GM20431 (cell line): ENCODE results near the gene LEP.
"Not testable (repeated sequence)": the region's sequence is repeated elsewhere in the genome, so short reads cannot be mapped to it uniquely, and the experiment has no call there.

Experiments
- in situ Hi-C: fragments of 300-500 bp; cut with MseI, MboI; formaldehyde crosslinking; loops from one replicate; pipeline ENCODE4 v1.15.0; 2020; ENCODE audit warnings: low sequenced_read_pairs; ENCODE audit not compliant: unreplicated experiment

The LEP gene

DNA sequence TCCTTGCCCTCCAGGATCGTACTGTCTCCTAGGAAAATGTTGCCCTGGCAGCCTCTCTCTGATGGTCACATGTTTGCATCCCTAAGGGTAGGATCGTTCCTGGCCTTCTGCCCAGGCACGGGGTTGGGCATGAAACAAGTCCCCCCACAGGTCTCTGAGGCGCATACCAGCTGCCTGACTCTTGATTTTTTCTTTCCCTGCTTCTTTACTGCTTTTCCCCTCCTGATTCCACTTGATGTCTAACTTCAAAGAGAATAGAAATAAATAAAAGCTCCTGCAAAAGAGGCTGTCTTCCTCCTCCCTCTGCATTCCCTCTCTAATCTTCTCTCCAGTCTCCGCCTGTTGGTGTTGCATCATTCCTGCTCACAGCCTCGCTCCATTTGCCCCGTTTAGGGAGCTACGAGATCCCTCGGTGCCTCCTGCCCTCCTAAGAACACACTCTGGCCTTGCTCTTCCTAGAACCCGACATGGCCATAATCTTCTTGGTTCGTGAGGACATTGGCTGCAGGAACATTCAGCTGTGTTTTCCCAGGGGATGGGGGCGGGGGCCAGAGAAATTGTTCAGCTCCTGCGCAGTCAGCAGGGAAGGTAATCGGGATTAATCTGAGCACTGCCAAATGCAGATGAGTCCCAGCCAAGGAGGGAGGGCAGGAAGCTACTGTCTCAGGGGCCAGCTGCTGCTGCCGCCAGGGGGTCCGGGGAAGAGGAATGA, 26.0 kb downstream of the LEP start:
- in situ Hi-C loops, result no loop called here

DNA sequence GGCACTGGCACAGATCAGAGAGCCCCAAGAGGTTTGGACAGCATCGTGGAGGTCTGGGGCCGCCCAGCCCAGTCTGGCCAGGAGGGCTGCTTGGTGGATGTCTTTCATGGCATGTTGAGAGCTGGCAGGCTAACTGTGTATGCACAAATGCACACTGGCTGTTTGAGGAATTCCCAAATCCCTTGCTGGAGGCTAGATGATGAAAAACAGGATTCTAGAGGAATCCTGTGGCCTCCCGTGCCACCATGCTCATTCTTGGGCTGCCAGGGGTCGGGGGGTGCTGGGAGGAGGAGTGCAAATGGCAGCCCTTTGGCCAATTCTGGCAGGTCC, 26.5 kb downstream of the LEP start:
- in situ Hi-C loops, result no loop called here

DNA sequence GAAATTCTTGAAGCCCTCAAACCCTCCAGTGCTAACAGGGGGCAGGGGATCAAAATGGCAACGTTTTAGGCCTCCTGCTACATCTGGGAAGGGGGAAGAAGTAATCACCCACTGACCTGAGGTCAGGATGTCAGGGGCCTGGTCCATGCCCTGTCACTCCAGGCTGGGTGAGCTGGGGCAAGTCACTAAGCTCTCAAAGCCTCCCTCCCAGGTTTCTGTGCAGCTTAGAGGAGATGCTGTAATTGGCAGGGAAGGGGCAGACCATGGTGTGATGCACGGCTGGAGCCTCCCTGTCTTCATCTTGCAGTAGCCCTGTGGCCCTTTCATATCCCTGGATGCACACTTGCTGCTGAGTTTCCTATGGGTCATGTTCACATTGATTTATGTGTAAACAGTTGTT, 27.2 kb downstream of the LEP start:
- in situ Hi-C loops, result no loop called here

DNA sequence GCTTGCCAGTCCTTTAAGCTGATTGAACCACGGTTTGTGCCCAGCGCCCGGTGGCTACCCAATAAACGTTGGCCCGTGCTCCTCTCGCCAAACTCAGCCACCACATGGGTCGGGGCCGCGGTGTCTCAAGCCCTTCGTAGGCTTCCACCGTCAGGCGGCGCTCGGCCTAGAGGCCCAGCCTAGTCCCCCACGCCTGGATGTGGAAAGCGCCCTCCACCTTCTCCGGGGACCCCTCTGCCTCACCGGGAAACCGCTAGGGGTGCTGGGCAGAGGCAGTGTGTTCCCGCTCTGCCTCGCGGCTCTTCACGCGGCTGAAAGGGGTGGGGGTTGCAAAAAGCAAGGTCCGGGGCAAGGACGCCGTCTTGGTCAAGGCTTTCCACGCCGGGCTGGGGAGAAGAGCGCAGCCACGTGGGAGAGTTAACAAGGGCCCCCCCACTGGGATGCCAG, 29.8 kb downstream of the LEP start:
- in situ Hi-C loops, result no loop called here

DNA sequence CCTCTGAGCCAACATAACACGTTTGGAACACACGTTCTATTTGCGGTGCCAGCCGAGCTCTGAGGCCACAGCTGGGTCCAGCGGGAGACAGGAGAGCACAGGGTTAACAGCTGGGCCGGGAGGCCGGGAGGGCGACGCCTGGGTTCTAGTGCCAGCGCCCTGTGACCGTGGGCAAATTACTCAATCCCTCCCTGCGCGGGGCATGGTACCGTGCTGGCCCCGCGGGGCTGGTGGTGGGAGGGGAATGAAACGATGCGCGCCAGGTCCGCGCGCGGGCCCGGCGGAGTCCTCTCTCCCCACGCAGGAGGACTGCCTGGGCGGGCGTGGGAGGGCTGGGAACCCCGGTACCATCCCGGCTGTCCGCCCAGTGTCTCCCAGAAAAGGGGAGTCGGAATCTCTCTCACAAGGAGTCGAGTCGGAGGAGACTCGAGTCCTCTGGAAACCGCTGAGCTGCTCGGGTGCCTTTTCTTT, 30.4 kb downstream of the LEP start:
- in situ Hi-C loops, result no loop called here

DNA sequence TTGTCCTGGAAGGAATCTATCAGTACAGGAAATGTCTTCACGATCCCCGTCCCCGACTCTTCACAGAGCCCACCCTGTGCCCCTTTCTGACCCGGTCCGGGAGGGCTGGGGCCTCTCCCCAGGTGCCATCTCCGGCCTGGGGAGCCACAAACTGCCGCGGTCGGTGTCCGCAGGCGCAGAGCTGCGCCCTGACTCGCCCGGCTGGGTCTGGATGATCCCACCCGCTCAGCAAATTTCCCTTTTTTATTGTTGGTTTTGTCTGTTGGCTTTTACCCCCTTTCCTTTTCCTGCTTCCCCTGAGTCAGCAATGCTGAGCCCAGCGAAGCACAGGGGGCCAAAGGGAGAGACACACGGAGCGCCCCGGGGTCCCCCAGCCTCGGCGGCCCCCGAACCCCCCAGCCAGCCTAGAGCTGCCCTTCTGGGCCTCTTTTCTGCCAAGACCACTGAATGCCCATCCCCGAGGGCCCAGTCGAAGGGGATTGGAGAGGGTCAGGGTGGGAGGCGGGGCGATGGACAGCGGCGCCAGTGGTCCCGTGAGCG, 30.9 kb downstream of the LEP start:
- in situ Hi-C loops, result no loop called here

DNA sequence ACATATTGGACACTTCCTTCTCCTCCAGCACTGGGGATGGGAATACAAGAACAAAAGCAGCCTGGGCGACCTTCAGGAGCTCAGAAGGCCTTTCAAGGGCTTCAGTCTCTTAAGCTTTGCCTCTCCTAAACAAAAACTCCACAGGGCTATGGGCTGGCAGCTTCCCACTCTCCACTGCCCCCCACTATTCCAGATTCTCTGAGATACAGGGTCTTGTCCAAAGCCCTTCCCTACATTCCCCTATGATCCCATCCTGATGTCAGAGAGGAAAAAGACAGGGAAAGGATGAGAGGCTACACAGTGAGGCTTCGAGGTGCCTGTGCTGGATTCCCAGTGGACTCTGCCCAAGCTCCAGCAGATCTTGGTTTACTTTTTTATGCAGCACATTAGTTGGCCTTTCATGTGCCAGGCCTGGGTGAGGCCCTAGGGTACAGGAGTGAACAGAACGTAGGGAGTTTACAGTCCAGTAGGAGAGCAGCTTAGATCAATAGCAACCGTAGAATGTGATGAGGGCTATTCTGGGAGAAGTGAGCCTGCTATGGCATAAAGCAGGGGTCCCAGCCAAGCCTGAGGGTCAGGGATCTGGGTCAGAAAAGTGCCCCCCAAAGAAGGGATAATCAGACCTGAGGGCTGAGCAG, 33.3 kb downstream of the LEP start:
- in situ Hi-C loops, result no loop called here

DNA sequence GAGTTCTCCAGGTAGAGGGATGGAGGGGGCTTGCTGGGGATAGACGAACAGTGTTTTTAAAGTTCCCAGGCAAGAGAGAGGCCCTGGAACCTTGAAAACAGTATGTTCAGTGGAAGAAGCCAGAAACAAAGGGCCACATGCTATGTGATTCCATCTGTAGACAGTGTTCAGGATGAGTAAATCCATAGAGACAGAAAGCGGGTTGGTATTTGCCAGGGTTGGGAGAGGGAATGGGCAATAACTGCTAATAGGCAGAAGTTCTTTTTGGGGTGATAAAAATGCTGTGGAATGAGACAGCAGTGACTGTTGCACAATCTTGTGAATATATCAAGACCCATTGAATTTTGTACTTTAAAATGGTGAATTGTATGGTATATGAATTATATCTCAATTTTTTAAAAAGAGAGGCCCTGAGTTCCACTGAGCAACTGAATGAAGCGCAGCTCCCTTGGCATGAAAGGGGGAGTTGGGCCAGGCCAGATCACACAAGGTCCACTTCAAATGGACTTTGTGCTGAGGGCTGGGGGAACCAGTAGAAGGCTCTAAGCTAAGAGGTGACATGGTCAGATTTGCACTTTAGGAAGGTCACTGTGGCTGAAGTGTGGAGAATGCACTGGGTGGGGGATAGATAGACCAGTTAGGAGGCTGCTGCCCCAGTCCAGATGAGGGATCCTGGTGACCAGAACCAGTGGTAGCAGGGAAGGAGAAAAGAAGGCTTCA, 34.0 kb downstream of the LEP start:
- in situ Hi-C loops, result no loop called here

DNA sequence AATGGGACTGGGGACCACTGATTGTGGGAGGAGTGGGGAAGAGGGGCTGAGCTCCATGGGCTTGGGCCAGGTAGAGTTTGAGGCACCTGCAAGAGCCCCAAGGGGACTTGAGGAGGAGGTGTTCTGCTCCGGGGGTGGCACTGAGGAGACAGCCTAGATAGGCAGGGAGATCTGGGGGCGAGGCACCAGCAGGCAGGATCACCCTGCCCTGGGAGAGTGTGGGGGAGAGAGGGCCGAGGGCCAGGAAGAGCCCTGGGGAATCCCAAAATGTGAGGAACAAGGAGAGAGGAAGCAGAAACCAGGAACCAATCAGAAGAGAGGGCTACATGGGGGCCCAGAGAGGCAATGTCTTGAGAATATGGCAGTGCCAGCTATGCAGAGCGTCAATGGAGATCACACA, 34.6 kb downstream of the LEP start:
- in situ Hi-C loops, result no loop called here

DNA sequence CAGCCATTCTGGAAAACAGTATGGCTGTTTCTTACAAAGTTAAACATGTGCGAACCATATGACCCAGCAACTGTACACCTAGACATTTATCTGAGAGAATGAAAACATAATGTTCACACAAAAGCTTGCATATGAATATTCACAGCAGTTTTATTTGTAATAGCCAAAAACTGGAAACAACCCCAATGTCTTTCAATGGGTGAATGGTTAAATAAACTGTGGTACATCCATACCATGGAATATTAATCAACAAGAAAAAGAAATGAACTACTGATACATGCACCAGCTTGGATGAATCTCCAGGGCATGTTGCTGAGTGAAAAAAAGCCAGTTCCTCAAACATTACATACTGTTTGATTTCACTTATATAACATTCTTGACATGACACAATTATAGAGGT, 37.3 kb downstream of the LEP start:
- in situ Hi-C loops, result no loop called here

DNA sequence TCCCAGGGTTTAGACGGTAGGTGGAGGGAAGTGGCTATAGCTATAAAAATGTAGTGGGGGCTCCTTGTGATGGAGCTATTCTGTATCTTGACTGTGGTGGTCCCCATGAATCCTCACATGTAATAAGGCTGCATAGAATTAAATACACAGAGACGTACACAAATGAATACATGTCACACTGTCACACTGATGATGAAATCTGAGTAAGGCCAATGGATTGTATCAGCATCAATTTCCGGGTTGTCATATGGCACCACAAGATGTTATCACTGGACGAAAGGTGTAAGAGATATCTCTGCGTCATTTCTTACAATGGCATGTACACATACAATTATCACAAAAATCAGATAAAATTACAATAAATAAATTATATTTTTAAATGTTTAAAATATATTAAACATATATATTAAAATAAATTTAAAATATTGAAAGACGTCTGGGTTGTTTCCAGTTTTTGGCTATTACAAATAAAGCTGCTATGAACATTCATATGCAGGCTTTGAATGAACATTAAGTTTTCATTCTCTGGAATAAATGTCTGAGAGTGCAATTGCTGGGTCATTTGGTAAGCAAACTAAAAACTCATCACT, 38.1 kb downstream of the LEP start:
- in situ Hi-C loops, result no loop called here

DNA sequence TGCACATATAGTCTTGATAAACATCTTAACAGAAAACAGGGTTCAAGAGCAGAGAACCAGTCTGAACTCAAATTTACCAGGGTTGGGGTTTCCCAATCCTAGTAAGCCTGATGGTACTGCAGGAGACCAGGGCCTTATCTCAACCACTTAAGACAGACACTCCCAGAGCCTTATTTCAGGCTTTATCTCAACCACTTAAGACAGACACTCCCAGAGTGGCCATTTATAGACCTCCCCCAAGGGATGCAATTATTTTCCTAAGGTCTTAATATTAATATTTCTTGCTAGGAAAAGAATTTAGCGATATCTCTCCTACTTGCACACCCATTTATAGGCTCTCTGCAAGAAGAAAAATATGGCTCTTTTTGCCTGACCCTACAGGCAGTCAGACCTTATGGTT, 39.4 kb downstream of the LEP start:
- in situ Hi-C loops, result not testable (repeated sequence)

DNA sequence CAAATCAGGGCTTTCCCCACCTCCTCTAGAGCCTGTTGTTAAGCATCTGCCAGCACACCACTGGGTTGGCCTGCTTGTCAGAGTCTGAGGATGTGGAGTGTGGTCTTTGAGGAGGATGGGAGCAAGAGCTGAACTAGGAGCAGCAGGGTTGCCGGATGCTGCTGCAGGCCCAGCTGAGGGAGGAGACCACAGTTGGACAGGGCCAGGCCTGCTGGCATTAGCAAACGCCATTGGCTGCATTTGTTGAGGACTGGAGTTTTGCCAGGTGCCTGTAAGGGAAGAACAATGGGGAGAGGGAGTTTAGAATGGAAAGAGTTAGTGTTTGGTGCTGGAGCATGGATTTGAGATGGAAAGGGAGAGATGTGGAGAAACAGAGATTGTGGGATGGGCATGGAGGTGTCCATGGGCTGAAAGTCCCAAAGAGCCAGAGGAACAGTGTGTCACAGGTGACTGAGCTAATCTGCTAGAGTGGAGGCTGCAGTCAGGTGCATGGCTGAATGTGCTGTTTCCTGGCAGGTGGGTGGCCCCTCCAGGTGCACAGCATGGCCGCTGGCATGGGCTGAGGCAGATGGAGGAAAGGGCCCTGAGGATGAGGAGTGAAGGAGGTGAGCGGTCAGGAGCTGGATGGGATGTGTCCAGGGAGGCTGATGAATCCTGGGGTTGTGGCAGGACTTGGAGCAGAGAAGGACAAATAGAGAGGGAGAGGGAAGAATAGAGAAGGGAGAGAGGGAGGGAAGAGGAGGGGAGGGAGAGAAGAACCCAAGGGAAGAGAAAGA, 40.7 kb downstream of the LEP start:
- in situ Hi-C loops, result no loop called here

DNA sequence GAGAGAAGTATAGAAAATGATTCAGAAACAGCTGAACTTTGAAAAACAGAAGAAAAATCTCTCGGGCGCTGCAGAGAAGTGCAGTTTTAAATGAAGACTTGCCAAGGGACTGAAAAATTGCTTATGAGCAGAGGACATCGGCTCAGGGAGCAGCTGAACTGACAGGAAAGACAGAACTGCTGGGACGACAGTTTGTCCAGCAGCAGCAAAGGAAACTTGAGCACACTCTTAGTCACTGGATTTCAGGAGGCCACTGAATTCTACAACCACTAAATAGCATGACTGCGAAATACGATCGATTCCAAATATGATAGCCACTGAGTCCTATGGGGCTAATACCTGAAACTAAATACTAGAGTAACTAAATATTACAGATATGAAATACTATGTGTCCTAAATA, 43.0 kb downstream of the LEP start:
- in situ Hi-C loops, result no loop called here

DNA sequence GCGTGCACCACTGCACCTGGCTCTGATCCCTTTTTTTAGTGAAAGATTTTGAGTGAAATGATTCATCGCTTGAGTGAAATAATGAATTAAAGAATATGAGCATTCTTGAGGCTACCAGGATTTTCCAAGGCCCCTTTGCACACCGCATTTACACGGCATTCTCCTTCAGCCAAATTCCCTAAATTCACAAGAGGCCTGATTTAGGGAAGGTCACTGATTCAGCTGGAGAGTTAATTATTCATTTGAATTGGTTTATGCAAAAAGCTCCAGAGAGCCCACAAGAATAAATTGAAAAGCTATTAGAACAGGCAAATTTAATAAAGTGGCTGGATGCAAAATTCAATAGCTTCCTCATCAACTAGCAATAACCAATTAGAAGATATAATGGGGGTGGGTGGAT, 46.5 kb downstream of the LEP start:
- in situ Hi-C loops, result no loop called here

DNA sequence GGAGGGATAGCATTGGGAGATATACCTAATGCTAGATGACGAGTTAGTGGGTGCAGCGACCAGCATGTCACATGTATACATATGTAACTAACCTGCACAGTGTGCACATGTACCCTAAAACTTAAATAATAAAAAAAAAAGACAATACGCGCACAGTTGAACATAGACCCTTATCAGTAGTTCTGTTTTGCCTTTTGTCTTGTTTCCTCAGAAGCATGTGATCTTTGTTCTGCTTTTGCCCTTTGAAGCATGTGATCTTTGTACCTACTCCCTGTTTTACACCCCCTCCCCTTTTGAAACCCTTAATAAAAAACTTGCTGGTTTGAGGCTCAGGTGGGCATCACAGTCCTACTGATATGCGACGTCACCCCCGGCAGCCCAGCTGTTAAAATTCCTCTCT, 56.9 kb downstream of the LEP start:
- in situ Hi-C loops, result not testable (repeated sequence)

DNA sequence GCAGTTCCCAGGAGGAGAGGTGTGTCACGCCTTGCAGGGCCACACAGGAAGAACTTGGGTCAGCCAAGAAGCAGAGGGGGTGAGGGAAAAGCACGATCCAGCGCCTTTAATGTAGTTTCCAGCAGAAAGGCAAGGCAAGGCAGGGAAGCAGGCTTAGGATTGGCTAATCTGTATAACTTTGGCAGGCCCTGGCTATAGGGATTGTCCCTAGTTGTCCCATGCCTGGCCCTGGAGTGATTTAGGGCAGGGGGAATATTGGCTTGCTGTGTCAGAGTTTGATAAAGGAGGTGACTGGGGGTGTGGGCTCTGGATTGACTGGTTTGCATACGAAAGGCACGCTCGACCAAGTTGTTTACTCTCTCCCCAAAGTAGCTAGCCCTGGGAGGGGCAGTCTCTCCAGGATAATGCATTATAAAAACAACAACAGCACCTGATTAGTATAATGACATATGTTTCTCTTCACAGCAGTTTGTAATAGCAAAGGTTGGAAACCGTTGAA, 58.1 kb downstream of the LEP start:
- in situ Hi-C loops, result no loop called here

DNA sequence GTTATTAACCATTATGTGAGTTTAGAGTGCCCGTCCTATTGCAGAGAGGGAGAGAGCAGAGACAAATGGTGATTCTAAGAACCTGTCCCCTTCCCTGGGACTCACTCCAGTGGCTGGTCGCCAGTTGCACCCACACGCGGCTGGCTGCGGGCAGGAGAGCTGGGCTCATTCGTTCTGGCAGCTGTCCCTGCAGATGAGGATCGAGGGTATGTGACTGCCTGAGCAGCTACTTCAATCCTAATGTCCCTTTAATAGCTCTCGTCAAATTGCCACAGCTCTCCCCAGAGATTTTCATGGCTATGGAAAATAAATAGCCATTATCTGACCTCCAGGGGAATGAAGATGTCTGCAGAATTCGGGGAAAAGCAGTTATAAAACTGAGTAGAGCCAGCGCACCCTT, 61.1 kb downstream of the LEP start:
- in situ Hi-C loops, result no loop called here

DNA sequence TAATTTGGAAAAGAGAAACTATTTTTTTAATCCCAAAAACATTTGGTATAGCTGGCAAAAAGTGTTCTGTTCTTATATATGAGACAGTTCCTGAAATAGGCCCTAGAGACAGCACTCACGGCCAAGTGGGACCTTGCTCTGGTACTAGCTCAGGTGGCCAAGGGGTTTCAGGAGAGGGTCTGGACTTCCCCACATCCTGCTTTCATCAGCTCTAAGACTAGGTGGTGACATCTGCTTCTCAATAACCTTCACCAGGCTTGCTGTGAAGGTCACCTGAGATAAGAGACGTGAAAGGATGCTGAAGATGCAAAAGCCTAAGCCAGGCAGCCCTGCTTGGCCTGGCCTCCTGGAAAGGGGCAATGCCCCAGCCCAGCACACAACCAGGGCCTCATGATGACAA, 62.1 kb downstream of the LEP start:
- in situ Hi-C loops, result no loop called here

DNA sequence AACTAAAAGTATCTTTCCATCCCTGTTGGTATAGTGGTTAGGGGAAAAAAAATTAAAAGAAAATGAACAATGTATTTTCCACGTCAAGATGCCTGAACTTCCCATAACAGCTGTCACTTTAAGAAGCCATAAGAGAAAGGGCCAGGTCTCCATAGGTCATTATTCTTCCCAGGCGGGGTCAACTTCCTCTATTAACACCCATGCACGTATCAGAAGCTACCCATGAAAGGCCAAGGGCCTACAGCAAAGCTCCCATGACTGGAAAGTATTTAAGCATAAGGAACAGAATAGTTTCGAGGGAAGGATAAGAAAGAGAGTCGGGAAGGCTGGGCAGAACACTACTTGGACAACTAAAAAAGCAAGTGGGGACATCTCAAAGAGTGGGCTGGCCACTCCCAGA, 62.6 kb downstream of the LEP start:
- in situ Hi-C loops, result no loop called here
